ENCODE measurements around the gene ODAPH. TPM values are rescaled to one million over a fixed set of nuclear protein-coding genes. Genes with fewer than 3 reads are reported as not detected.
"Not testable (repeated sequence)": the region's sequence is repeated elsewhere in the genome, so short reads cannot be mapped to it uniquely, and the experiment has no call there.

The ODAPH gene
- total and polyA plus RNA-seq, 7 experiments from 2014 or later = 0.29 to 2.5 (median 0.54) TPM; not detected in 4

GRCh38 chr4:75525910-75526309, 30.0 kb upstream of the ODAPH start:
- Mint-ChIP-seq H3K36me3 (peaks cover 36 to 84% (median 73%) of the 10 kb centered on the region in 5 donors), H3K9me3 (peaks cover 0 to 5% (median 0%) of the 10 kb centered on the region in 11 donors), H3K27ac (peak overlapping the region in 2 of 9 donors; percentile 1 to 2), H3K4me1 (peaks cover 9 to 27% (median 18%) of the 10 kb centered on the region in 7 donors), H3K4me3 (no peak overlapping the region), H3K27me3 (no peaks in the 10 kb centered on the region)
- Histone ChIP-seq H3K9me3 (ENCODE audit: control insufficient read depth in 2 of 3, low read length in 3 of 3) (peaks cover 0 to under 1% (median 0%) of the 10 kb centered on the region in 3 experiments), H3K27me3 (ENCODE audit: control insufficient read depth in 2 of 2, insufficient read depth in 2 of 2, low read length in 2 of 2) (no peaks in the 10 kb centered on the region), H3K4me3 (ENCODE audit: low read length) (no peak overlapping the region), H3K36me3 (ENCODE audit: control insufficient read depth in 2 of 3, insufficient read depth in 3 of 3, low read length in 3 of 3) (peaks cover 15 to 55% (median 26%) of the 10 kb centered on the region in 3 experiments), H3K4me1 (ENCODE audit: control insufficient read depth in 2 of 2, insufficient read depth in 2 of 2, low read length in 2 of 2) (no peaks in the 10 kb centered on the region), H3K27ac (ENCODE audit: low read depth, low read length) (no peak overlapping the region)
- CTCF ChIA-PET = no interaction called here
- DNase-seq (no peak), ATAC-seq (no peak)
- POLR2A ChIA-PET = interaction anchor here (1.3 to 1.5 kb wide), 2 partner anchors 10 to 11 kb away, joined by 3 to 8 read pairs; partner anchors contain the start of genes RCHY1 and THAP6
- intact Hi-C loops (cut with micrococcal nuclease) = no loop called here

GRCh38 chr4:75527482-75527881, 28.4 kb upstream of the ODAPH start:
- Mint-ChIP-seq H3K4me3 (no peak overlapping the region), H3K36me3 (peaks cover 46 to 88% (median 83%) of the 10 kb centered on the region in 5 donors), H3K4me1 (peaks cover 8 to 22% (median 14%) of the 10 kb centered on the region in 7 donors), H3K27me3 (no peaks in the 10 kb centered on the region), H3K27ac (no peak overlapping the region), H3K9me3 (peaks cover 2 to 21% (median 9%) of the 10 kb centered on the region in 11 donors)
- H3K36me3 ChIP-seq (ENCODE audit: control insufficient read depth in 2 of 3, insufficient read depth in 3 of 3, low read length in 3 of 3) = peaks cover 20 to 65% (median 20%) of the 10 kb centered on the region in 3 experiments
- H3K4me3 ChIP-seq (ENCODE audit: low read length) = no peak overlapping the region
- H3K27ac ChIP-seq (ENCODE audit: low read depth, low read length) = no peak overlapping the region
- H3K9me3 ChIP-seq (ENCODE audit: control insufficient read depth in 2 of 3, low read length in 3 of 3) = peaks cover 0 to 6% (median 0%) of the 10 kb centered on the region in 3 experiments
- no peak for DNase-seq
- CTCF ChIA-PET = no interaction called here
- ATAC-seq = no peak
- H3K27me3 ChIP-seq (ENCODE audit: control insufficient read depth in 2 of 2, insufficient read depth in 2 of 2, low read length in 2 of 2) = no peaks in the 10 kb centered on the region
- intact Hi-C loops (cut with micrococcal nuclease) = no loop called here
- no peaks in the 10 kb centered on the region for H3K4me1 ChIP-seq (ENCODE audit: control insufficient read depth in 2 of 2, insufficient read depth in 2 of 2, low read length in 2 of 2)
- POLR2A ChIA-PET = interaction anchor here (0.6 kb wide), 1 partner anchor 314 kb away, joined by 3 read pairs; no protein-coding TSS in a partner anchor

GRCh38 chr4:75530556-75531322, 25.1 kb upstream of the ODAPH start:
- ChIA-PET CTCF (interaction anchor here (0.7 kb wide), 1 partner anchor 16 kb away, joined by 3 read pairs; the partner anchor contains the start of genes RCHY1 and THAP6), POLR2A (no interaction called here)
- H3K27me3 ChIP-seq (ENCODE audit: control insufficient read depth in 2 of 2, insufficient read depth in 2 of 2, low read length in 2 of 2) = no peaks in the 10 kb centered on the region

GRCh38 chr4:75531536-75532143, 24.2 kb upstream of the ODAPH start:
- H3K27me3 Mint-ChIP-seq; ATAC-seq; H3K27ac ChIP-seq (ENCODE audit: low read depth, low read length); H3K4me3 Mint-ChIP-seq; CTCF ChIA-PET; H3K27ac Mint-ChIP-seq; DNase-seq; H3K4me1 Mint-ChIP-seq; H3K4me3 ChIP-seq (ENCODE audit: low read length); intact Hi-C loops (cut with micrococcal nuclease); H3K4me1 ChIP-seq (ENCODE audit: control insufficient read depth in 2 of 2, insufficient read depth in 2 of 2, low read length in 2 of 2); H3K27me3 ChIP-seq (ENCODE audit: control insufficient read depth in 2 of 2, insufficient read depth in 2 of 2, low read length in 2 of 2); H3K9me3 ChIP-seq (ENCODE audit: control insufficient read depth in 2 of 3, low read length in 3 of 3); POLR2A ChIA-PET: not testable (repeated sequence)
- H3K36me3 Mint-ChIP-seq = peaks cover 30 to 70% (median 63%) of the 10 kb centered on the region in 5 donors
- peaks cover 14 to 53% (median 18%) of the 10 kb centered on the region in 3 experiments for H3K36me3 ChIP-seq (ENCODE audit: control insufficient read depth in 2 of 3, insufficient read depth in 3 of 3, low read length in 3 of 3)
- peaks cover 7 to 36% (median 16%) of the 10 kb centered on the region in 11 donors for H3K9me3 Mint-ChIP-seq

More at GRCh38 chr4:75530556-75531322, 25.1 kb upstream of the ODAPH start:
- Histone ChIP-seq H3K36me3 (ENCODE audit: control insufficient read depth in 2 of 3, insufficient read depth in 3 of 3, low read length in 3 of 3) (peaks cover 14 to 59% (median 20%) of the 10 kb centered on the region in 3 experiments), H3K9me3 (ENCODE audit: control insufficient read depth in 2 of 3, low read length in 3 of 3) (peaks cover 0 to 6% (median 0%) of the 10 kb centered on the region in 3 experiments), H3K4me3 (ENCODE audit: low read length) (no peak overlapping the region), H3K4me1 (ENCODE audit: control insufficient read depth in 2 of 2, insufficient read depth in 2 of 2, low read length in 2 of 2) (no peaks in the 10 kb centered on the region), H3K27ac (ENCODE audit: low read depth, low read length) (no peak overlapping the region)
- ATAC-seq (no peak), DNase-seq (no peak)
- H3K27ac Mint-ChIP-seq = no peak overlapping the region
- H3K27me3 Mint-ChIP-seq = no peaks in the 10 kb centered on the region
- peaks cover 0 to 5% (median 3%) of the 10 kb centered on the region in 7 donors for H3K4me1 Mint-ChIP-seq
- intact Hi-C loops (cut with micrococcal nuclease) = no loop called here
- H3K36me3 Mint-ChIP-seq = peaks cover 35 to 76% (median 72%) of the 10 kb centered on the region in 5 donors
- peaks cover 7 to 34% (median 16%) of the 10 kb centered on the region in 11 donors for H3K9me3 Mint-ChIP-seq
- no peak overlapping the region for H3K4me3 Mint-ChIP-seq

- H3K4me3 ChIP-seq (ENCODE audit: low read length); H3K27me3 ChIP-seq (ENCODE audit: control insufficient read depth in 2 of 2, insufficient read depth in 2 of 2, low read length in 2 of 2); H3K4me3 Mint-ChIP-seq; H3K27me3 Mint-ChIP-seq; CTCF ChIA-PET; DNase-seq; H3K4me1 Mint-ChIP-seq; H3K9me3 ChIP-seq (ENCODE audit: control insufficient read depth in 2 of 3, low read length in 3 of 3); H3K27ac Mint-ChIP-seq; H3K27ac ChIP-seq (ENCODE audit: low read depth, low read length); H3K4me1 ChIP-seq (ENCODE audit: control insufficient read depth in 2 of 2, insufficient read depth in 2 of 2, low read length in 2 of 2); intact Hi-C loops (cut with micrococcal nuclease); POLR2A ChIA-PET; ATAC-seq: not testable (repeated sequence)
- peaks cover 7 to 36% (median 16%) of the 10 kb centered on the region in 11 donors for H3K9me3 Mint-ChIP-seq
- peaks cover 0 to 36% (median 14%) of the 10 kb centered on the region in 3 experiments for H3K36me3 ChIP-seq (ENCODE audit: control insufficient read depth in 2 of 3, insufficient read depth in 3 of 3, low read length in 3 of 3)
- peaks cover 31 to 71% (median 53%) of the 10 kb centered on the region in 5 donors for H3K36me3 Mint-ChIP-seq
Observed at GRCh38 chr4:75533339-75533887, 22.5 kb upstream of the ODAPH start.

GRCh38 chr4:75533926-75534325, 21.9 kb upstream of the ODAPH start:
- intact Hi-C loops (cut with micrococcal nuclease); H3K27me3 ChIP-seq (ENCODE audit: control insufficient read depth in 2 of 2, insufficient read depth in 2 of 2, low read length in 2 of 2); H3K27me3 Mint-ChIP-seq; H3K27ac ChIP-seq (ENCODE audit: low read depth, low read length); ATAC-seq; CTCF ChIA-PET; H3K4me1 ChIP-seq (ENCODE audit: control insufficient read depth in 2 of 2, insufficient read depth in 2 of 2, low read length in 2 of 2); H3K4me3 Mint-ChIP-seq; H3K27ac Mint-ChIP-seq; H3K9me3 ChIP-seq (ENCODE audit: control insufficient read depth in 2 of 3, low read length in 3 of 3); DNase-seq; H3K4me1 Mint-ChIP-seq; POLR2A ChIA-PET; H3K4me3 ChIP-seq (ENCODE audit: low read length): not testable (repeated sequence)
- peaks cover 0 to 35% (median 14%) of the 10 kb centered on the region in 3 experiments for H3K36me3 ChIP-seq (ENCODE audit: control insufficient read depth in 2 of 3, insufficient read depth in 3 of 3, low read length in 3 of 3)
- H3K9me3 Mint-ChIP-seq = peaks cover 7 to 36% (median 16%) of the 10 kb centered on the region in 11 donors
- H3K36me3 Mint-ChIP-seq = peaks cover 35 to 74% (median 53%) of the 10 kb centered on the region in 5 donors
